ENCODE data around the gene HLF. TPM values are rescaled to one million over a fixed set of nuclear protein-coding genes. Genes with fewer than 3 reads are reported as not detected.

Gene HLF
- total and polyA plus RNA-seq, 2 donors, result 0.57 to 1.8 TPM

GRCh38 chr17:55368706-55369105, 103.9 kb downstream of the HLF start:
- H3K27me3 ChIP-seq (ENCODE audit: control insufficient read depth in 2 of 2, insufficient read depth in 1 of 2, low read length in 1 of 2), result no peaks in the 10 kb centered on the region
- 28% methylated on average over 3 of the region's 3 CpGs for WGBS
- no peak for DNase-seq (ENCODE audit: low read depth in 6 of 9, low spot score in 9 of 9)
- no peak overlapping the region for H3K4me3 ChIP-seq (ENCODE audit: low read length in 2 of 2)
- no peaks in the 10 kb centered on the region for H3K9me3 ChIP-seq (ENCODE audit: control insufficient read depth in 2 of 2, insufficient read depth in 1 of 2, low read length in 1 of 2)
- H3K36me3 ChIP-seq (ENCODE audit: control insufficient read depth in 2 of 2, insufficient read depth in 2 of 2, low read length in 1 of 2), result no peaks in the 10 kb centered on the region
- H3K4me1 ChIP-seq (ENCODE audit: control insufficient read depth in 2 of 2, insufficient read depth in 2 of 2, low read length in 2 of 2), result no peaks in the 10 kb centered on the region
- no peak overlapping the region for H3K27ac ChIP-seq (ENCODE audit: low read depth in 1 of 2, low read length in 1 of 2)

Other genes with a start within 250 kb of the HLF start
- 9.1 TPM for gene MMD, start 156.9 kb downstream of the HLF start, total RNA-seq
- gene MMD, start 156.9 kb downstream of the HLF start, polyA plus RNA-seq, result 17.0 TPM
- gene SMIM36, start 246.5 kb downstream of the HLF start, total RNA-seq, result not detected
- gene SMIM36, start 246.5 kb downstream of the HLF start, polyA plus RNA-seq, result not detected

All from thymus (tissue), 11 donors.